ENCODE data around the gene UFSP1.
"Not testable (repeated sequence)": the region's sequence is repeated elsewhere in the genome, so short reads cannot be mapped to it uniquely, and the experiment has no call there.

UFSP1 gene

DNA sequence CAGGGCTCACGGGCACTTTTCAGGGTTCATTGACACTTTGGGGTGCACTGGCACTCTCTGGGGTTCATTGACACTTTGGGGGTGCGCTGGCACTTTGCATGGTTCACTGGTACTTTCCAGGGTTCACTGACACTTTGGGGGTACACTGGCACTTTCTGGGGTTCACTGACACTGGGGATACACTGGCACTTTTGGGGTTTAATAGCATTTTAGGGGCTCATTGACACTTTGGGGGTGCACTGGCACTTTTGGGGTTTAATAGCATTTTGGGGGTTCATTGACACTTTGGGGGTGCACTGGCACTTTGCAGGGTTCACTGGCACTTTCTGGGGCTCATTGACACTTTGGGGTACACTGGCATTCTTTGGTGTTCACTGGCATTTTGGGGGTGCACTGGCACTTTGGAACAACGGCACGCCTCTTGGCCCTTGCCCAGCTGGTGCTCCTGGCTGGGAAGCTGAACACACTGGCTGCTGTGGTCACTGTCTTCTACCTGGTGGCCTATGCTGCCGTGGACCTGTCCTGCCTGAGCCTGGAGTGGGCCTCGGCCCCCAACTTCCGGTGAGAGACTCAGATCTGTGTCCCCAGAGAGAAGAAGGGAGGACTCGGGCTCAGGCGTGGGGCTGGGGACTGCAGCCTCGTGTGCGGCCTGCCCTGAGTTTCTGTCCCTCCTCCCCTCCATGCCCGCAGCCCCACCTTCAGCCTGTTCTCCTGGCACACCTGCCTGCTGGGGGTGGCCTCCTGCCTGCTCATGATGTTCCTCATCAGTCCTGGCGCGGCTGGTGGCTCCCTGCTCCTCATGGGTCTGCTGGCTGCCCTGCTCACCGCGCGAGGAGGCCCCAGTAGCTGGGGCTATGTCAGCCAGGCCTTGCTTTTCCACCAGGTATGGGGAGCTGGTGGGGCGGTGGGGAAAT lies 28.6 kb downstream of the UFSP1 start:
- no peak for DNase-seq (ENCODE audit: low read depth in 2 of 3, low spot score in 1 of 3)

DNA sequence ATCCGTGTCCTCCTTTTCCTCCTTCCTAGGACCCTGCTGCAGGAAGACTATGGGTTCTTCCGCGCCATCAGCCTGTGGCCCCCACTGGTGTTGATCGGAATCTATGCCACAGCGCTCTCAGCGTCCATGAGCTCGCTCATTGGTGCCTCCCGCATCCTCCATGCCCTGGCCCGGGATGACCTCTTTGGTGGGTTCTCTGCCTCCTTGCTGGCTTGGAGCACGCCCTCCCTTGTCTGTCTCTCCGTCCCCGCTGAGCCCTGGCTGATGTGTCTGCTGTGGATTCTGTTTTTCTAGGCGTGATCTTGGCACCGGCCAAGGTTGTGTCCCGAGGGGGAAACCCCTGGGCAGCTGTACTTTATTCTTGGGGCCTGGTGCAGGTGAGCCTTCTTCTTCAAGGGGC lies 29.7 kb downstream of the UFSP1 start:
- DNase-seq (ENCODE audit: low read depth in 2 of 3, low spot score in 1 of 3), result no peak

DNA sequence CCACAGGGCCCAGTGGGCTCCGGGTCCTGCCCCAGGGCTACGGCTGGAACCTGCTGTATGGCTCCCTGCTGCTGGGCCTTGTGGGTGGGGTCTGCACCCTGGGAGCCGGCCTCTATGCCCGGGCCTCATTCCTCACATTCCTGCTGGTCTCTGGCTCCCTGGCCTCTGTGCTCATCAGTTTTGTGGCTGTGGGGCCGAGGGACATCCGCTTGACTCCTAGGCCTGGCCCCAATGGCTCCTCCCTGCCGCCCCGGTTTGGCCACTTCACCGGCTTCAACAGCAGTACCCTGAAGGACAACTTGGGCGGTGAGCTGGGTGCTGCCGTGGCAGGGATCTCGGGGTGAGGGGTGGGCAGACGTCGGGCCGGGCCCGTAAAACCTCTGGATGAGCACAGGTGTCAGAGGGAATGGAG lies 32.6 kb downstream of the UFSP1 start:
- DNase-seq (ENCODE audit: low read depth in 2 of 3, low spot score in 1 of 3), result no peak

DNA sequence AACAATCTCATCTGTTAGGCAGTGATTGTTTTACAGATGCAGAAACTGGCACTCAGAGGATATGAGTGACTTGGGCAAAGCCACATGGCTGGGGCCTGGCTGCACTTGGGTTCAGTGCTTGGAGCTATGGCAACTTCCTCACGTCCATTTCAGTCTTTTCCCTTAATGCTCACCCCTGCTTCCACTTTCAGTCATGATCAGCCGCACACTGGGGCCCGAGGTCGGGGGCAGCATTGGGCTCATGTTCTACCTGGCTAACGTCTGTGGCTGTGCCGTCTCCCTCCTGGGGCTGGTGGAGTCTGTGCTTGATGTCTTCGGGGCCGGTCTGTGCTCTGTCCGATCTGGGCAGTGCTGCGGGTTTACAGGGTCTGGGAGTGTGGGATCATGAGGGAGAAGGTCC lies 34.0 kb downstream of the UFSP1 start:
- DNase-seq (ENCODE audit: low read depth in 2 of 3, low spot score in 1 of 3), result no peak

DNA sequence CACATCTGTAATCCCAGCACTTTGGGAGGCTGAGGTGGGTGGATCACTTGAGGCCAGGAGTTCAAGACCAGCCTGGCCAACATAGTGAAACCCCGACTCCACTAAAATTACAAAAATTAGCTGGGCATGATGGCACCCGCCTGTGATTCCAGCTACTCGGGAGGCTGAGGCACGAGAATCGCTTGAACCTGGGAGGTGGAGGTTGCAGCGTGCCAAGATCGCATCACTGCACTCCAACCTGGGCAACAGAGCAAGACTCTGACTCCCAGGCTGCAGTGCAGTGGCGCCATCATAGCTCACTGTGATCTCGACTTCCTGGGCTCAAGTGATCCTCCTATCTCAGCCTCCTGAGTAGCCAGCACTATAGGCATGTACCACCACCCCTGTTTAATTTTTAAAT lies 34.6 kb downstream of the UFSP1 start:
- not testable (repeated sequence) for DNase-seq (ENCODE audit: low read depth in 2 of 3, low spot score in 1 of 3)

DNA sequence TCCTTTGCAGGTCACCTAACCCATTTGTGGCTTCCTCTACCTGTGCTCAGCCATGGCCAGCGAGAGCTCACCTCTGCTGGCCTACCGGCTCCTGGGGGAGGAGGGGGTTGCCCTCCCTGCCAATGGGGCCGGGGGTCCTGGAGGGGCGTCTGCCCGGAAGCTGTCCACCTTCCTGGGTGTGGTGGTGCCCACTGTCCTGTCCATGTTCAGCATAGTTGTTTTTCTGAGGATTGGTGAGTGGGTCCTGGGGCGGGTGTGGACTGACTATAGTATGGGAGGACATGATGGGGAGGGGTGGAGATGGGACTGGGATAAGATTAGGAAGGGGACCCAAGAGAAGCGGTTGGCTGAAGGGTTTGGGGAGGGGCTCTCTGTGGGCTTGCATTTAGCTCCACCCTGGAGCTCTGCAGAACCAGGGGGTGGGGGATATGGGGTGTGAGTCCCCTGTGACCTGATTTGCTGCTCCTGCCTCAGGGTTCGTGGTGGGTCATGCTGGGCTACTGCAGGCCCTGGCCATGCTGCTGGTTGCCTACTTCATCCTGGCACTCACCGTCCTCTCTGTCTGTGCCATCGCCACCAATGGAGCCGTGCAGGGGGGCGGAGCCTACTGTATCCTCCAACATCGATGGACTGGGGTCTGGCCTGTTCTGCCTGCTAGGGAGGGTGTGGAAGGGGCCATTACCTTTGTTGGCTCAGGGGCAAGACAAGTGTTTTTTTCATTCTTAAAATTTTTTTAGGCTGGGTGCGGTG lies 35.2 kb downstream of the UFSP1 start:
- DNase-seq (ENCODE audit: low read depth in 2 of 3, low spot score in 1 of 3), result no peak

DNA sequence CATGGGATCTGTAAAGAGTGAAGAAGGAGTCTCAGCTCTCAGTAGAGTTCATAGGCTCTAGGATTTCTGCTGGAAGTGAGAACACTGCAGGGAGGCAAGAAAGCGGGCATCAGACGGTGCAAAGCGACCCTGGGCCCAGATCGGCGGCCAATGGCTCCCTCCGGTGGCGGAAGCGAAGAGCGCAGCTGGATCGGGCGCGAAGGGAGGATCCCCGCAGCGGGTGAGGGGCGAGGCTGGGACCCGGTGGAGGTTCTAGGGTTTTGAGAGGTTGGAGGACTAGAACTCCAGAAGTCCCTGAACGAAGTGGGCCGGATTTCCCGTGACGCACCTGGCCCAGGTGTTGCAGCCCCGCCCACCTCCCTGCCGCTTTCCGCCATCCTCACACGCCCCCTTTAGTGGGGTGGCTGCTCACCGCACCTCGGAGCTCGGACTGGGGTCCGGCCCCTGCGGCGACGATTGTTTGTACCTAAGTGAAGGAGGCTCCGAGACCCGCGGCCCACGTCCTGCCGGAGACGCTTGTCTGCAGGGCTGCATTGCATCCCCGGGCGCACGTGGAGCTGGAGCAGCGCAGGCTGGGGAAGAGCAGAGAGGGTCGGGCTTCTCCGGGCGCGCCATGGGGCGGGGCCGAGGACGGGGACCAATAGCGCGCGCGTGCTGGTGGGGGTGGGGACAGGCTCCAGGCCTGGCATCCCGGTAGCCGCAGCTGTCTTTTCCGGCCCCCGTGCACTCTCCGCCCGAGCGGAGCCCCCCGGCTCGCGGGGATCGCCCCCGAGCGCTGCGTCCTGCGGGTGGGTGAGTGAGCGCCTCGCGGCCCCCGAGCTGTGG lies 37.3 kb downstream of the UFSP1 start, which contains the start of gene SLC12A9:
SLC12A9 (plus strand) TSS at position 666 of the 825 bp plus-strand sequence. CDS start 1,485 bp downstream, outside the sequence.
- DNase-seq (ENCODE audit: low read depth in 2 of 3, low spot score in 1 of 3), result peak; percentile 72 to 87 (median 83)

DNA sequence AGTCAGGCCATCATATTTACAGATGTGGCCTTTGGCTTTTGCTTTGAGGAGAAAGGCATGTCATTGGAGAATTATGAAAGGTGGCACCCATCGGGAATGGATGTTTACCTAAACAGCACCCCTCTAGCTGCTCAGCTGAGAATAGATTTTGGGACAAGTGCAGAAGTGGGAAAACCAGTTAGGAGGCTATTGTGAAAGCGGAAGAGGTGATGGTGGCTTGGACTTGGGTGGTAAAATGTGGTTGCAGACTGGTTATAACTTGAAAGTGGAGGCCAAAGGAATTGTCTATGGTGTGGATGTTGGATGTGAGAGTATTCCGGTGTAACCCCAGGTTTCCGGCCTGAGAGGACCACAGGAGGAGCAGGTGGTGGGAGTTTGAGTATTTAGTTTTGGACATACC lies 42.2 kb downstream of the UFSP1 start:
- DNase-seq (ENCODE audit: low read depth in 2 of 3, low spot score in 1 of 3), result no peak

DNA sequence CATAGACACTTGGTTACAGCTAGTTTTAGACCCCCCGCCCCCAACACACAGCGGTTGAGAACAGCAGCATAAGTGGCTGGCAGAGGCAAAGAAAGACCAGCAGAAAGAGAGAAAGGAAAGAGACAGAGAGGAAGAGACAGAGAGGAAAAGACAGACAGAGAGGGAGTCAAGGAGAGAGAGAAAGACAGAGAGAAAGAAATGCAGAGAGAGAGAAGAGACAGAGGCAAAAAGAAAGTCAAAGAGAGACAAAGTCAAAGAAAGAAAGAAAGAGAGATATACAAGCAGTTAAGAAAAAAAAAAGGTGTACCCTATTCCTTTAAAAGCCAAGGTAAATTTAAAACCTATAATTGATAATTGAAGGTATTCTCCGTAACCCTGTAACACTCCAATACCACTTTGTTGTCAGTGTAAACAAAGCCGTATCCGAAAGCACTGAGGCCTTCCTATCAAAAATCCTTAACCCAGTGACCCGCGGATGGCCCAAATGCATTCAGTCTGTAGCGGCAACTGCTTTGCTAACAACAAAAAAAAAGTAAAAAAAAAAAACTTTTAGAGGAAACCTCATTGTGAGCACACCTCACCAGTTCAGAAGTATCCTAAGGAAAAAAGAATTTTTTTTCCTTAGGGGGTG lies 48.9 kb downstream of the UFSP1 start:
- DNase-seq (ENCODE audit: low read depth in 2 of 3, low spot score in 1 of 3), result no peak

DNA sequence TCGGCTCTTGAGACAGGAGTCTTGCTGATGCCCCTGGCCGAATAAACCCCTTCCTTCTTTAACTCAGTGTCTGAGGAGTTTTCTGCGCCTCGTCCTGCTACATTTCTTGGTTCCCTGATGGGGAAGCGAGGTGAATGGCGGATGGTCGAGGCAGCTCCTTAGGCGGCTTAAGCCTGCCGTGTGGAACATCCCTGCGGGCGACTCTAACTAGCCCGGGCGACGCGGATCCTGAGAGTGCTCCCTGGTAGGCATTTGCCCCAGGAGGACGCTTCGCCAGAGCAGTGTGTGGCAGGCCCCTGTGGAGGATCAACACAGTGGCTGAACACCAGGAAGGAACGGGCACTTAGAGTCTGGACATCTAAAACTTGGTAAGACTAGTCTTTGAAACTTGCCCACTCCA lies 50.2 kb downstream of the UFSP1 start:
- no peak for DNase-seq (ENCODE audit: low read depth in 2 of 3, low spot score in 1 of 3)

Data from stimulated activated CD4-positive, alpha-beta T cell treated with anti-CD3 and anti-CD28 coated beads, Interleukin-12 subunit alpha, Interleukin-12 subunit beta, amount 100 ng/mL, for 48 hours (primary cell).